Measurements from ENCODE around the gene HYI.

GRCh38 chr1:43402089-43402865, 51.5 kb downstream of the HYI start:
- TF ChIP-seq EZH2phosphoT487 (conservative IDR thresholded peaks at IDR 0.05; ENCODE audit: low read length) (no peak), CTCF (IDR thresholded peaks at IDR 0.05; ENCODE audit: insufficient read depth, low read length, poor library complexity, severe bottlenecking) (no peak)
